ENCODE data around the gene STEAP4. TPM values are rescaled to one million over a fixed set of nuclear protein-coding genes. Genes with fewer than 3 reads are reported as not detected.

The STEAP4 gene
- total RNA-seq, 2 experiments from 2014 or later, result not detected

DNA sequence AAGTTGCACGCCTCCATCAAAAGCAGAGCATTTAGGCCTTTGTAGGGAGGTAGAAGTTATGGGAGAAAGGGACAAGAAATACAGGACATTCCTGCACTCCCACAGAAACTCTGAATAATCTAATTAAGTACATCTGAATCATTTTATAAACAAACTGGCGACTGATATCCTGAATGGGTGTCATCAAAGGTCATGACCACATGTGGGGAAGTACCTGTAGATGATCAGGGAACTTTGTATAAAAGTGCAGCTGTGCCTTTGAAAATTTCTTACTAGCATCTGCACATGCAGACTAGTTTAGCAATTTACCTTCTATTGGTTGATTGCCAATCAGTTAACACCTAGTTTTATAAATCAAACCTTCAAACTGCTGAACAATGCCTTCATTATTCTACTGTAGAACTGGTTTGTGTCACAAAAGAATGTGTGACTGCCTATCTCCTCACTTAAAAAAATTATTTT, 17.1 kb downstream of the STEAP4 start:
- Histone ChIP-seq H3K27ac (ENCODE audit: low read depth in 1 of 2, low read length in 2 of 2) (no peak overlapping the region), H3K36me3 (ENCODE audit: insufficient read depth, low read length) (no peaks in the 10 kb centered on the region), H3K27me3 (ENCODE audit: control insufficient read depth in 1 of 2, insufficient read depth in 2 of 2, low read length in 2 of 2) (no peaks in the 10 kb centered on the region), H3K9me3 (ENCODE audit: control insufficient read depth in 1 of 2, insufficient read depth in 1 of 2, low read length in 2 of 2) (no peaks in the 10 kb centered on the region), H3K4me1 (ENCODE audit: insufficient read depth, low read length) (no peaks in the 10 kb centered on the region), H3K4me3 (ENCODE audit: low read length) (no peak overlapping the region)
- DNase-seq (no peak), ATAC-seq (ENCODE audit: poor library complexity) (no peak)
- POLR2A ChIA-PET, result no interaction called here
- Mint-ChIP-seq H3K9me3 (no peaks in the 10 kb centered on the region), H3K4me3 (no peak overlapping the region), H3K27ac (no peak overlapping the region), H3K4me1 (ENCODE audit: low read depth) (no peaks in the 10 kb centered on the region), H3K36me3 (ENCODE audit: low read depth) (no peaks in the 10 kb centered on the region), H3K27me3 (peaks cover 13% of the 10 kb centered on the region)
- CTCF ChIA-PET, result no interaction called here
- intact Hi-C loops (cut with DNase I, micrococcal nuclease), result no loop called here
- no peak for TF ChIP-seq CTCF (IDR thresholded peaks at IDR 0.05)

GRCh38 chr7:88281749-88282148, 24.9 kb downstream of the STEAP4 start:
- H3K4me3 Mint-ChIP-seq, result no peak overlapping the region
- intact Hi-C loops (cut with DNase I, micrococcal nuclease), result no loop called here
- DNase-seq (no peak), ATAC-seq (ENCODE audit: poor library complexity) (no peak)
- H3K4me1 Mint-ChIP-seq (ENCODE audit: low read depth), result no peaks in the 10 kb centered on the region
- peaks cover 21% of the 10 kb centered on the region for H3K27me3 Mint-ChIP-seq
- Histone ChIP-seq H3K4me1 (ENCODE audit: insufficient read depth, low read length) (no peaks in the 10 kb centered on the region), H3K36me3 (ENCODE audit: insufficient read depth, low read length) (no peaks in the 10 kb centered on the region), H3K27ac (ENCODE audit: low read depth in 1 of 2, low read length in 2 of 2) (no peak overlapping the region), H3K27me3 (ENCODE audit: control insufficient read depth in 1 of 2, insufficient read depth in 2 of 2, low read length in 2 of 2) (no peaks in the 10 kb centered on the region), H3K9me3 (ENCODE audit: control insufficient read depth in 1 of 2, insufficient read depth in 1 of 2, low read length in 2 of 2) (no peaks in the 10 kb centered on the region), H3K4me3 (ENCODE audit: low read length) (no peak overlapping the region)
- H3K9me3 Mint-ChIP-seq, result no peaks in the 10 kb centered on the region
- H3K27ac Mint-ChIP-seq, result no peak overlapping the region
- TF ChIP-seq CTCF (IDR thresholded peaks at IDR 0.05), result no peak
- no peaks in the 10 kb centered on the region for H3K36me3 Mint-ChIP-seq (ENCODE audit: low read depth)
- POLR2A ChIA-PET, result no interaction called here
- CTCF ChIA-PET, result no interaction called here

DNA sequence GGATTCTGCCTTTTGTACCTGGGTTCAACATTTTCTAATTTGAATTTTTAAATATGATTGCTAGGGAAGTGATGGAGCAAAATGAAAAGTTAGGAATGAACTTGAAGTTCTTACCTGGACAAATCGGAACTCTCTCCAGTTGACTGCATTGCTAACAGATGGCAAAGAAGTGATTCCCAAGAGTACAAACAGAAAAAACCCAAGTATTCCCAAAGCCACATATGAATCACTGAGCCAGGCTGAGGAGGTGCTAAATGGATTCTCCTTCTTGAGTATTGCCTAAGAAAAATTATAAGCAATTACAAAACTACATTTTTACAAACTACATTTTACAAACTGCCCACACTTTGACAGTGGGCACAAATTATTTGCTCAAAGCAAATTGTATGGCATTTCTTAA, 25.9 kb downstream of the STEAP4 start:
- DNase-seq, result no peak
- Histone ChIP-seq H3K9me3 (ENCODE audit: control insufficient read depth in 1 of 2, insufficient read depth in 1 of 2, low read length in 2 of 2) (no peaks in the 10 kb centered on the region), H3K4me1 (ENCODE audit: insufficient read depth, low read length) (no peaks in the 10 kb centered on the region), H3K27ac (ENCODE audit: low read depth in 1 of 2, low read length in 2 of 2) (no peak overlapping the region), H3K27me3 (ENCODE audit: control insufficient read depth in 1 of 2, insufficient read depth in 2 of 2, low read length in 2 of 2) (no peaks in the 10 kb centered on the region), H3K4me3 (ENCODE audit: low read length) (no peak overlapping the region), H3K36me3 (ENCODE audit: insufficient read depth, low read length) (no peaks in the 10 kb centered on the region)
- ChIA-PET CTCF (no interaction called here), POLR2A (no interaction called here)
- Mint-ChIP-seq H3K27me3 (peaks cover 24% of the 10 kb centered on the region), H3K9me3 (no peaks in the 10 kb centered on the region), H3K27ac (no peak overlapping the region), H3K36me3 (ENCODE audit: low read depth) (no peaks in the 10 kb centered on the region), H3K4me1 (ENCODE audit: low read depth) (no peaks in the 10 kb centered on the region), H3K4me3 (no peak overlapping the region)
- TF ChIP-seq CTCF (IDR thresholded peaks at IDR 0.05), result no peak
- no peak for ATAC-seq (ENCODE audit: poor library complexity)
- intact Hi-C loops (cut with DNase I, micrococcal nuclease), result no loop called here
